Ovary (tissue), 3 donors: Measurements from ENCODE around the gene TSPOAP1.

Experiments
- CTCF ChIP-seq, 3 donors: fragments of 450-650 bp in 2 of 3; fragments of 200-600 bp in 1 of 3; IDR thresholded peaks; one replicate each; pipeline versions ENCODE4 v1.5.1 to v1.8.0; 2016 to 2022; ENCODE audit warnings: antibody characterized with exemption in 3 of 3, mild to moderate bottlenecking in 1 of 3
- EP300 ChIP-seq: sonication (generic); formaldehyde crosslinking; IDR thresholded peaks from one replicate; pipeline ENCODE4 v1.6.1; 2017; ENCODE audit warnings: antibody characterized with exemption
- POLR2A ChIP-seq: fragments of 450-650 bp; IDR thresholded peaks from one replicate; pipeline ENCODE4 v1.6.1; 2017; ENCODE audit warnings: antibody characterized with exemption, mild to moderate bottlenecking, moderate library complexity
- donor health status: DM: no; HTN: no; CAD: no.

GRCh38 chr17:58358408-58359172 is 30.0 kb upstream of the TSPOAP1 start:
- no peak for TF ChIP-seq CTCF (IDR thresholded peaks at IDR 0.05)
- no peak for TF ChIP-seq POLR2A
- no peak for TF ChIP-seq EP300
